GM21529 (cell line): ENCODE data around the gene PLCL1.
"Not testable (repeated sequence)": the region's sequence is repeated elsewhere in the genome, so short reads cannot be mapped to it uniquely, and the experiment has no call there.

Source experiments
- ATAC-seq: cut with Tn5 transposase; IDR thresholded peaks from one replicate; pipeline ENCODE4 v1.9.1; 2021; ENCODE audit not compliant: unreplicated experiment

PLCL1 gene

DNA sequence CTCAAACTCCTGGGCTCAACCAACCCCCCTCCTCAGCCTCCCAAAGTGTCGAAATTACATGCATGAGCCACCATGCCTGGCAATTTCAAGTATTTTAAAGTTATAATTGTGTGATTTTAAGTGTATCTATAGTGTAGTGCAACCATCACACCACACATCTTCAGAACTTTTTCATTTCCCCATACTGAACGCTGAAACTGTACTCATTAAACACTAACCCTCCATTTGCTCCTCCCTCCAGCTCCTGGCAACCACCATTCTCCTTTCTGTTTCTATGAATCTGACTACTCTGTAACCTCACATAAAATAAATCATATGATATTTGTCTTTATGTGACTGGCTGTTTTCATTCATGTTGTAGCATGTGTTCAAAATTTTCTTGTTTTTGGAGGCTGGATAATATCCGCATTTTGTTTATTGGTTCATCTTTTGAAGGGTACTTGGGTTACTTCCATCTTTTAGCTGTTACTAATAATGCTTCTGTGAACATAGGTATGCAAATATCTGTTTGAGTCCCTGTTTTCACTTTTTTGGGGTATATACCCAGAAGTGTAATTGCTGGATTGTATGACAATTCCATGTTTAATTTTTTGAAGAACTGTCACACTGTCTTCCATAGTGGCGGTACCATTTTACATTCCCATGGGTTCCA is 188.2 kb downstream of the PLCL1 start:
- peak; percentile 89 for ATAC-seq

DNA sequence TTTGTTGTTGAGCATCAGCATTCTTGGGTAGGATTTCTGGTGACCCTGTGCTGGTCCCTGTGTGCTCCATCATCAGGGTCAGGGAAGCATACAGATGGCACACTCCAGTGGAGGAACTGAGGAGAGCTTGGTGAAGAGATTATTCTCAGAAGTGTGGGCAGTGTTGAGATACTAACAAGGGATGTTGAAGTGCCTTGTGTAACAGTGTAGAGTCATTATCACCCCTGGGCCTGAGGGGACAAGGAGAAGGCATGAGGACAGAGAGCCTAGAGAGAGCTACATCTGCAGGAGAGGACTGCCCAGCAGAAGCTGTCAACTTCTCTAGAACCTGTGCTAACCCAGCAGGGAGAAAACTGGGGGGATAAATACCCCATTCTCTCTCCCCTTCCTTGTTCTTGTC is 189.0 kb downstream of the PLCL1 start:
- no peak for ATAC-seq

DNA sequence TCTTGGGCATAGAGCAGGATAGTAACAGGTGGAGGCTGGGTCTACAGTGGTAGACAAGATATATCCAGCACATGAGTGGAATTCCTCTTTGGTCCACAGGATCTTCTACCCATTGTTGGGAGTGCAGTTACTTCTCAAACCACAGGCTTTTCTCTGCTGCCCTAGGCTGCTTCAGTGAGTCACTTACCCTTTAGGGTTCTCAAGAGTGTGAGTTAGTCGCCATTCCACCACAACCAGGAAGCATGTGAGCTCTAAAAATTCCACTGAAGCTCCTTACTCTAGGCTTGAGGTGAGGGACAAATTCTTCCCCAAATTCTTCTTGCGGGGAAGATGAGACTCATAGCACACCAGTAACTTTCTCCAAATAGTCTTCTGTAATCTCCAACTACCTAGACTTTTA is 189.4 kb downstream of the PLCL1 start:
- ATAC-seq, result no peak

DNA sequence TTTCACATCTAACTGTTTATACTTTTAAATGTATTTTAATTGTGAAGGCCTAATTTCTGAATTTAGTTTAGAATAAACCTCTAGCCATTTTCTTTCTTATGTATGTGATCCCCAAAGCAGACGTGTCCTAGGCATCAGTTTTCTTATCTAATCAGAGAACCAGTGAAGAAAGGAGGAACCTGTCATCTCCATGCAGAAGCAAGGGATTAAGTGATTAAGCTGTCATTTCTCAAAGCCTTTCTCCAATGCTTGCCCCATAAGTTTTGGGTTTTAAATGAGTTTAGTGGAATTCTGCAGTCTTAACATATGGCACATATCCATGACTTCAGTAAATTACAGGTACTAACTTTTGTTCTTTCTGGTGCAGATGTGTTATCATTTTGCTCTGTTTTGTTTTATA is 190.4 kb downstream of the PLCL1 start:
- ATAC-seq, result no peak

- no peak for ATAC-seq
These were observed 192.2 kb downstream of the PLCL1 start for GRCh38 chr2:197996583-197996982.

GRCh38 chr2:197997083-197997541 is 192.7 kb downstream of the PLCL1 start:
- no peak for ATAC-seq

DNA sequence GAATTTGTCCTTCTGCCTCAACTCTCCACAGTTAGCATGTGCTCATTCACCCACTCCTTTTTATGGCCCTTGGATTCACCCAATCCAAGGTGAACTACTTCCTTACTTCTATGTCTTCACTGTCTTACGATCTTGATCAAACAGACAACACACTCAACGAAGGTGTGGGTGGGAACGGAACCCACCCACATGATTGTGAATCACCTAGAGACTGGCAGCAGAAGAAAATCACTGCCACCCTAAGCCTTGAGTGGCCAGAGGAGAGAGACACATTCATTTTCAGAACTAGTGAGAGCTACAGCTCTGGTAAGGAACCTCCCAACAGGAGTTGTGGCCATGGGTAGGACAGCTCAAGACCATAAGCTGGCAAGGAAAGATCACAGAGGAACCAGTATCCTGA is 194.3 kb downstream of the PLCL1 start:
- ATAC-seq, result no peak

- no peak for ATAC-seq
These were observed 196.0 kb downstream of the PLCL1 start for GRCh38 chr2:198000417-198000816.

DNA sequence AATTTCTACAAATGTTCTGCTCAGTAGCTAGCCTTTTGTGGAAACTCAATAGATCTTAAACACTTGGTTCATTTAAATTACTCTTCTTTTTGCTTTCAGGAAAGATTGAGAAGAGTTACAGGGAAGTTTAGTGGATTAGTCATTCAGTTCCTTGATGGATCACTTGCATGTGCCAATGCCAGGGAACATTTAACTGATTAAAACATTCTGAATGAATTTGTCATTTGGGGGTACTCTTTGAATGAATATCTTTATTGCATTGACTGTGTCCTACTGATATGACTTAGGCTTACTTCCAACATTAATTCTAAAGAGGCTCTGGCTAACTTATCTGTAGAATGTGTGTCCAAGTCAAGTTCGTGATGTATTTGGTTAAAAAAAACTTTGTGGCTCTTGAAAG is 199.8 kb downstream of the PLCL1 start:
- no peak for ATAC-seq

GRCh38 chr2:198004921-198005829 is 200.8 kb downstream of the PLCL1 start:
- peak; percentile 88 for ATAC-seq

DNA sequence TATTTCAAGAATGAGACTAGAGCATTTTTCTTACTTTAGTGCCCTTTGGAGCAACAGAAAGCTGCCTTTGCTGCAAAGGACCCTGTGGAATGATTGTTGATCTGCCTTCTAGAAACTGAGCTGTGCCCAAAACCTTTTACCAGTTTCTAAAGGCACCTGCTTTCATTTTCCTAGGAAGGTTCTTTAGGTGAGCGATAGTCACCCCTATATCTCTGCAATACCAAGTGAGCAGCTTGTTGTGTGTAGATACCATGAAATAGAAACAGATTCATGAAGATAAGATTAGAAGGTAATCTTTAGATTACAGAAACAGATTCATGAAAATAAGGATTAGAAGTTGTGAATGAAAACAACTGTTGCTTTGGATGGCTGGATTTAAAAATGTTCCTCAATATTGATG is 202.3 kb downstream of the PLCL1 start:
- no peak for ATAC-seq

DNA sequence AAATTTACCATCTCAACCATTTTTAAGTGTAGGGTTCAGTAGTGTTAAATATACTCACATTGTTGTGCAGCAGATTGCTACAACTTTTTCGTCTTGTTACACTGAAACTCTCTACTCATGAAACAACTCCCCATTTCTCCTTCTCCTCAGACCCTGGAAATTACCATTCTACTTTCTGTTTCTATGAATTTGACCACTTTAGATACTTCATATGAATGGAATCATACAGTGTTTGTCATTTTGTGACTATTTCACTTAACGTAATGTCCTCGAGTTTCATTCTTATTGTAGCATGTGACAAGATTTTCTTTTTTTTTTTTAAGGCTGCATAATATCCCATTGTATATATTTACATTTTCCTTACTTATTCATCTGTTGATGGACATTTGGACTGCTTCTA is 203.8 kb downstream of the PLCL1 start:
- ATAC-seq, result no peak

DNA sequence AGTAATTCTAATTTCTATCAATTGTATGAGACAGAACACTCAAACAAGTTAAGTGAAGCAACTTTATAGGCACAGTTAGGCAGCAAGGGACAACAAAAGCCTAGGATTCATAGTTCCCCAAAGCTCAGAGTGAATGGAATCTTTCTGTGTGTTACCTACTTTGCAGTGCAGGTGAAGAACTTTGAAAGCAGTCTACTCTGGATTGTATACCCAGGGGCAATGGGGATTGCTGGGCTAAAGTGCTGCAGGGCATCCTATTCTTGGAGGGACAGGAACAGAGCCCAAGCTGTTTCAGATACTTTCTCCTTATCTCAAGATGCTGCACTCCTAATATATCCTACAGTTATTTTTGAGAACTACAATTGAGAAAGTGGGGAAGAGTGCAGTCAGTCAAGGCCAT is 207.6 kb downstream of the PLCL1 start:
- no peak for ATAC-seq

GRCh38 chr2:198016243-198016642 is 211.8 kb downstream of the PLCL1 start:
- ATAC-seq, result no peak

DNA sequence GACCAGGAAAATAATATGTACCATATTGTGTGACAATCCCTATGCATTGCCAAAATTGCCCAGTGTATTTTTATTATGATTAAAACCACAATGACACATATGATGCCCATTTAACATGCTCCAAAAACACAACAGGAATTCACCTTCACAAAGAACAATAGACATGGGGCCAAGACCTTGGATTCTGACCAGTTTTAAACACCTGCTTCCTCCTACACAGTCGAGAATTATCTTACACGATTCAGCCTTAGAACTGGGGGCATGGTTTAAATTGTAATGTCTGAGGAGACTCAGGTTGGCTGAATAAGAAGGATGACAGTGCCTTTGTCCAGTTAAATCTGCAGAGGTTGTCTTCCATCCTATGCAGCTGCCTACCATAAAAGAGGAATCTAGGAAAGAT is 212.7 kb downstream of the PLCL1 start:
- ATAC-seq, result no peak

- no peak for ATAC-seq
These were observed 224.6 kb downstream of the PLCL1 start for GRCh38 chr2:198028955-198029354.

DNA sequence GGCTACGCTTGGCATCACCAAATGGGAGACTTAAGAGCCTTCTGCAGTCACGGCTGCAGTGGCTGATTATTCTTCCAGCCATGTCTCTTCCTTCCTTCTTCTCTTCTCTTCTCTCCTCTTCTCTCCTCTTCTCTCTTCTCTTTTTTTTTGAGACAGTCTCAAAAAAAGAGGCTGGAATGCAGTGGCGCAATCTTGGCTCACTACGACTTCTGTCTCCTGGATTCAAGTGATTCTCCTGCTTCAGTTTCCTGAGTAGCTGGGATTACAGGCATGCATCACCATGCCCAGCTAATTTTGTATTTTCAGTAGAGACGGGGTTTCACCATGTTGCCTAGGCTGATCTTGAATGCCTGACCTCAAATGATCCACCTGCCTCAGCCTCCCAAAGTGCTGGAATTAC is 225.2 kb downstream of the PLCL1 start:
- not testable (repeated sequence) for ATAC-seq

DNA sequence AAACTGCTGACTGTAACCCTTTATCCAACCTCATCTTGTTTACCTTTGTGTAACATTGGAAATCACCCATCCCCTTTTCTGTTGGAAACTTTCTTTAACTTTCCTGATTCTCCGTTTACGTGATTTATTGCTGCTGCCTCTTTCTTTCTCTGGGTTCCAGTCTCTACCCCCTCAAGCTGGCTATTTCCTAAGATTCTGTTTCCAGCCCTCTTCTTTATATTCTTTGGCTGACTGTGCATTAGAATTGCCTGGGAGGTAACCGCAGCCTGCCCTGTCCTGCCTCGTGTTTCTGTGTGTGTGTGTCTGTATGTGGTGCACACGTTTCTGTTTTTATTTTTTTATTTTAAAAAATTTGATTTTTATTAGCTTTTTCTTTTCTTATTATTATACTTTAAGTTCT is 229.2 kb downstream of the PLCL1 start:
- no peak for ATAC-seq

GRCh38 chr2:198036029-198036879 is 231.9 kb downstream of the PLCL1 start:
- ATAC-seq, result peak; percentile 74

DNA sequence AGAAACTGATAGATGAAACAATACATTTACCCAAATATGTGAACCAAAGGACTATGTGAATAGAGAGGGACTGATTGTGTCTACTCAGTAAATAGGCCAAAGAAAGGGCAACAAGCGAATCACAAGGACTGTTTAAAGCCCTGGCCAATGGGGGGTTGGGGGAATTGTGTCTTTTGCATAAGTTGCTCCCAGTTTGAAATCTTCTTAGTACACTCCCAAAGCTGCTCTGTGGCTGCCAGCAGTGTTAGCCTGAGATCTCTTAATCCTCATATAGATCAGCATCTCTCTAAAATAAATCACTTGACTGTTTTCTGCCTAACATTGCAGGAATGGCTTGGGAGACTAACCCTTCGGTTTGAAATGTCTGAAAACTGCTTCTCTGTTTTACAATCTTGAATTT is 236.4 kb downstream of the PLCL1 start:
- ATAC-seq, result no peak

DNA sequence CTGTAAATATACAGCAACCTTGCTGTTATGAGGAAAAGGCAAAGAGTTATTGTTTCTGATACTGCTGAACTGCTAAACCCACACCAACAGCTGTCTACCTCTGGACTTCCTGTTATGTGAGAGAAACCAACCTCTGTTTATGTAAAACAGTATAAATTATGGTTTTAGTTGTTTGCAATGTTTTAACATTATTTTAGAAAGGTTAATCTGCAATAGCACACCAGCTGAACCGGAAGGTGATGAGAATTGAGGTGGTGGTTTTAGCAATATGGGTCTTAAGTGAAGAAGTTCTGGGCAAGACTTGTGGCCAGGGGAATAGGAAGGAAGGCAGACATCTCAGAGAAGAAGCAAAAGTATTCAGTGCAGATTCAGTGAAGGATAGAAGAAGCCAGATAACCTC is 237.8 kb downstream of the PLCL1 start:
- peak; percentile 87 for ATAC-seq
